ENCODE measurements around the gene EIF4G3.
"Not testable (repeated sequence)": the region's sequence is repeated elsewhere in the genome, so short reads cannot be mapped to it uniquely, and the experiment has no call there.

EIF4G3 gene

DNA sequence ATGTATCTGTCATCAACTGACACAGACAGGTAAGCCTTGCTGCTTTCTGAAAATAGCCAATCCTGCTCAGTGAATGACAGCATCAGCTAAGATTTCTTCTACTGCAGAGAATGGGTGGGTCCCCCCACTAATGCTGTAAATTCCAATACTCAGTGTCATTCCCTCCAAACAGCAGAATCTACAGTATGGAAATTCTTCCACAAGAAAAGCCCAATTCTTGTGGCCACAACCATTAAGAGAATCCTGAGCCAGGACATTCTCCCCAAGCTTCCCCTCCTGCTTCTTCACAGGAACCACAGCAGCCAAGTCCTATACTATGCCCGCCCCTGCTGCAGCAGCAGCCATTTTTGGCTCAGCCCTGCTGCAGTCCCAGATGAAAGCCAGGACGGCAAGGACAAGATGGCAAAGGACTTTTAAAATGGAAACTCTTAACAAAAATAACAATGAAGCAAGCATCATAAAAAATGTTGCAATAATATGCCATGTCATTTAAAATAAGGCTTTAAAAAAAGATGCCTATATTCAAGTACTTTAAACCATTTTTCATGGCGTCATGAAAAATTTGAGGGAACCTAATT, 26.8 kb downstream of the EIF4G3 start:
- DNase-seq (ENCODE audit: low read depth) = peak; percentile 98

DNA sequence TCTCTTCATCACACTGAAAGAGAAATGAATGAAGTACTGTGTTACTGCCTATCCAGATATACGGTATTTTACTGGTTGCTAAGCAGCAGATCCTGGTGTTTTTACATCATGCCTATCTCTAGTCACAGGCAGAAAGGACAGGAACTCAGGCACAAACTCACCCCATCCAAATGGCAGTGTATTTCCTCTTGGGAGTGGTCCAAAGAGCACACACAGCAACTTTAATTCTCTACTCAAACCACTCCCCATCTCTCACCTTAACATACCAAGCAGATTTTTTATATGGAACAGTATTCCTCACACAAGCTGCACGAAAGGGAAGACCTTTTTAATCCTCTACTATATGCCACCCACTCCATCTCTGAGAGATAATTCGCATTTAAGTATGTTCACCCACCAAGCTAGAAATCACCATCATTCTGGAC, 27.3 kb downstream of the EIF4G3 start:
- no peak for DNase-seq (ENCODE audit: low read depth)

DNA sequence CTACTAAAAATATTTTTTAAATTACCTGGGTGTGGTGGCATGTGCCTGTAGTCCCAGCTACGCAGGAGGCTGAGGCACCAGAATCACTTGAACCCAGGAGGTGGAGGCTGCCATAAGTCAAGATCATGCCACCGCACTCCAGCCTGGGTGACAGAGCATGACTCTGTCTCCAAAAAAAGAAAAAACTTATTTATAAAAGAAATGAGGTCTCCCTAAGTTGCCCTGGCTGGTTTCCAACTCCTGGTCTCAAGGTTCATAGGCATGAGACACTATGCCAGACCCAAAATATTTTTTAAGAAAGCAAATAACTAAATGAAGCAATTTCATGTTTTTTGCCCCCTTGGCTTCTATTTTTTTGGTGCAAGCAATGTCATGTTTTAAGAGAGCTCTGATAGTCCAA, 32.9 kb downstream of the EIF4G3 start:
- DNase-seq (ENCODE audit: low read depth) = no peak

DNA sequence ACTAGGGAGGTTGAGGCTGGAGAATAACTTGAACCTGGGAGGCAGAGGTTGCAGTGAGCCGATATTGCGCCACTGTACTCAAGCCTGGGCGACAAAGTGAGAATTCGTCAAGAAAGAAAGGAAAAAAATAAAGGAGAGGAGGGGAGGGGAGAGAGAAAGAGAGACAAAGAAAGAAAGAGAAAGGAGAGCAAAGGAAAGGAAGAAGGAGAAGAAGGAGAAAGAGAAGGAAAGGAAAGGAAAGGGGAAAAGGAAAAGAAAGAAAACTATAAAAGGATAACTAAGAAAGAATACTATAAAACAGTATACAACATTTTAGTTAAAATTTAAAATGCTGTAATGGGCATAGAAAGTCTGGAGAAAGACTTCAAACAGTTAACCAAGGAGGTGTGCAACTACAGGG, 33.6 kb downstream of the EIF4G3 start:
- DNase-seq (ENCODE audit: low read depth) = no peak

DNA sequence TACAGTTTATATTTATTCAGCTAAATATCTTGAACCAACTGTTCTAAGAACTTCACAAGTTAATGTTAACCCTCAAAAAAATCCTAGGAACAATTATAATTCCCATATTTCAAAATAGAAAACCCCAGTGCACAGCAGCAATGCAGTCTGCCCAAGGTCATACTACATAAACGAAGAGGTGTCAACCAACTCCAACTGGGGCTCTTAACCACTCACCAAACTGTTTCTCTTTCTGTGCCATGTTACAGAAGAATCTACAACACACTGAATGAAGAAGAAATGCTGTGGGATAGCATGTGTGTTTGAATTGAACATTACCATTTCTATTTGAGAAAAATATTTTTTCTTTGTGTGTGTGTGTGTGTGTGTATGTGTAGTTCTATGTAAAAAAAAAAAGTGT, 35.7 kb downstream of the EIF4G3 start:
- no peak for DNase-seq (ENCODE audit: low read depth)

DNA sequence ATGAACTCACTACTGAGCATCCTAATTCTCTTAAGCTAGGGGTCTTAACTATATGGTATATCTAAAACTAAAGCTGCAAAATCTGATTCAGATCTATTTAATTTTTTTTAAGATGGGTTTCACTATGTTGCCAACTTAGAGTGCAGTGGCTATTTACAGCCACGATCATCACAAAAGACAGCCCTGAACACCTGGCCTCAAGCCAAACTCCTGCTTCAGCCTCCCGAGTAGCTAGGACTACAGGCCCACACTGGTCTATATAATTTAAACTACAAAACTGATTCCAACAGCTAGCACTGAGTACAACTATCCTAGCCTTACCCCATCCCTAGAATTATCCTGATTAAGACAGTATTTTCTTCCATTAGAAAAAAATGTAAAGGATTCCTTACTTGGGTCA, 37.1 kb downstream of the EIF4G3 start:
- no peak for DNase-seq (ENCODE audit: low read depth)

DNA sequence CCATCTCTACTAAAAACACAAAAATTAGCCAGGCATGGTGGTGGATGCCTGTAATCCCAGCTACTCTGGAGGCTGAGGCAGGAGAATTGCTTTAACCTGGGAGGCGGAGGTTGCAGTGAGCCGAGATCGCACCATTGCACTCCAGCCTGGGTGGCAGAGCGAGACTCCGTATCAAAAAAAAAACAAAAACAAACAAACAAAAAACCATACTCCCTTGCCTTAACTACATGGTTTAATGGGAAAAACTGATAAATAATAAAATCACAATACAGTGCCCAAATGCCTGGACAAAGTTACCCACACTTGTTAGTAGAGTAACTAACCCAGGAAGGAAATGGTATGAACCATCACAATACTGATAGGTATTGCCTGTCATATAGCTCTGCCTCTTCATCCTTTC, 40.4 kb downstream of the EIF4G3 start:
- not testable (repeated sequence) for DNase-seq (ENCODE audit: low read depth)

DNA sequence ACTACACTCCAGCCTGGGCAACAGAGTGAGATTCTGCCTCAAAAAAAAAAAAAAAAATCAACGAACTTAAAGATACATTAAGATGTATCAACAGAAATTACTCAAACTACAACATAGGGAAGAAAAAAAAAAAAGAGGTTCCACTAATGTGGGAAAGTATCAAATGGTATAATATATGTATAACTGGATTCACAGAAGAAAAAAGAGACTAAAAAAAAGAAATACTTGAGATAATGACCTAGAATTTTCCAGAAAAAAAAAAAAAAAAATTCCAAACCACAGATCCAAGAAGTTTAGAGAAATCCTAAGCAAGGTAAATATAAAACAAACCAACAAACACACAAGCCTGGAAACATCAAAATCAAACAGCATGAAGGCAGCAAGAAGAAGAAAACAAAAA, 45.5 kb downstream of the EIF4G3 start:
- DNase-seq (ENCODE audit: low read depth) = no peak

DNA sequence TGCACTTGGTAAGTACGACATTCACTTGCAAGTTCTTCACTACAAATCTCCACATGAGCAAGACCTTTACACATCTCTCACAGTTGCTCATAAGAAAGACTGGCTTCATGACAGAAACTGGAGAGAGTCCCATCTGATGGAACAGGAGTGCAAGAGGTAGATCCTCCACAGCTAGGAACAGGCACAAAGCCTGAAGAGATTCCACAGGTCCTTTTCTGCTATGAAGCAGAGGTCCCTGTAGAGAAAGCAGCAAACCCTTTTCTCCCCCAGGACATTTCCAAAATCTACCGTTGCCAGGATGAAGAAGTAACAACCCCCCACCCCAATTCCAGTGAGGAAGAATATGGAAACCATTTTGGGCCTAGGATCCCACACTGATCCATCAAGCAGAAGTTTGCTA, 47.3 kb downstream of the EIF4G3 start:
- no peak for DNase-seq (ENCODE audit: low read depth)

DNA sequence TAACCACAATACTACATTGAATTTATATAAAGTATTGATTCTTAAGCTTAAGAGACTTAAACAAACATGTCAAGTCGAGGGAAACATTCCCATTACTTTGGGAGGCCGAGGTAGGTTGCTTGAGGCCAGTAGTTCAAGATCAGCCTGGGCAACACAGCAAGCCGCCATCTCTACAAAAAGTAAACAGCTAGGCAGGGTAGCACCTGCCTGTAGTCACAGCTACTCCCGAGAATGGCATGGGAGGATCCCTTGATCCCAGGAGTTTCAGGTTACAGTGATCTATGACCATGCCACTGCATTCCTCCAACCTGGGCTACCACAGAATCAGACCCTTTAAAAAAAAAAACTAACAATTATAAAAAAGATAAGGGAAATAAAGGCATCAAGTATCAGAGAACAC, 50.4 kb downstream of the EIF4G3 start:
- no peak for DNase-seq (ENCODE audit: low read depth)

DNA sequence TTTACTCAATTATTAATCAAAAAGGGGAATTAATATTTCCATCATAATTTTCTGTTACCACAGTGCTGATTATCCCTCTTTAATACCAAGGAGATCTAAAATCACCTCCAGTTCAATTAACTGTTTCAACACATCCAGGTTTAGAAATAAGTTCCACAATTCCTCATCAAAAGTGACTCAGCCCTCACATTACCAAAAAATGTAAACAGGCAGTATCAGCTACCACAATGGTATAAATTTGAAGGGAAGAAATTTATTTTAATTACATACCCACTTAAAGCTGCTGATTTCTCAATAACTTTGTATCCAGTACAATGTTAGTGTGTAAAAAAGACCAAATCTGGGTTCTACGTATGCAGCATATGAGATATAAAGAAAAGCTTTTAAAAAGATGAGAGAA, 51.9 kb downstream of the EIF4G3 start:
- DNase-seq (ENCODE audit: low read depth) = no peak

DNA sequence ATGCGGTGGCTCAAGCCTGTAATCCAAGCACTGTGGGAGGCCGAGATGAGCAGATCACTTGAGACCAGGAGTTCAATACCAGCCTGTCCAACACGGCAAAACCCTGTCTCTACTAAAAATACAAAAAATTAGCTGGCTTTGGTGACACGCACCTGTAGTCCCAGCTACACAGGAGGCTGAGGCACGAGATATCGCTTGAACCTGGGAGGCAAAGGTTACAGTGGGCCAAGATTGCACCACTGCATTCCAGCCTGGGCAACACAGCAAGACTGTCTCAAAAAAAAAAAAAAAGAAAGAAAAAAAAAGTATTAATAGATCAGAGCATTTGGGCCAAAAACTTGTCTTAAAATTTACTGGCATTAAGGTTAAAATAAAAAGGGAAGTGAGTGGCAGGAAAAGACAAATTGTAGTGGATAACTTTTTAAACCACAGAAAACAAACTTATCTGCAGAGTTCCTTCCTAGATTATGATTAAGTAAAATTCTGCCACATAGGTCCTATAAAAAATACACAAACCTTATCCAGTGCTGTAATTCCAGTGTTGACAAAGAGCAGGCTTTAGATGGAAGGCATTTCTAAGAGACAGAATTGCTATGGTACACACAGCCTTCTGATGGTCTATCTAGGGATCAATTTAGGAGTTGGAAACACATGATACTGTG, 53.3 kb downstream of the EIF4G3 start:
- no peak for DNase-seq (ENCODE audit: low read depth)

DNA sequence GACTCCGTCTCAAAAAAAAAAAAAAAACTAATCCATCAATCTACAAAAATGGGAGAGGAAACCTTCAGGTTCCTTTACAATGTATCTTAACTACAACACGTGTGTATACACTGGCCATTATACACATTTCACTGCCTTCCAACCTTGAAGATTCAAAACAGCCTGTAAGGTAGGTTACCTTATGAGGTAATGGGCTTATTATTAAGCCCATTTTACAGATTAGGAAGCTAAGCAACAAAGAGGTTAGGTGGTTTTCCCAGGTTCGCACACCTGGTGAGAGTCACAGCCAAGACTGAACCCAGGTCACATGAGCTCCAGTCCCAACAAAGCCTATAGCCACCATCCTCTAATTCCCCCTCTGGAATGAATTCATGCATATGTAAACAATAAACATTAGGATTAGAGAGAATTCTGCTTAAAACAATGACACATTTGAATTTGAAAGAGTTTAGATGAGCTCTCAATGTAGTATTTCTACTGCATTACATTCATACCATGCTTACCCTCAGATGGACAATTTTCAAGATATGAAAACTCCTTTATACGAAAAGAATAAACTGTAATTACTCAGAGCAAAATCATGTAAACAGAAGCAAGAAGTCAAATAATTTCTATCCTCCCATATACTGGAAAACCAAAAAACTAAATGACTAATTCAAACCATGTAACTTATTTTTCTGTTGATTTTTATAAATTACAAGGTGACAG, 54.8 kb downstream of the EIF4G3 start:
- DNase-seq (ENCODE audit: low read depth) = no peak

DNA sequence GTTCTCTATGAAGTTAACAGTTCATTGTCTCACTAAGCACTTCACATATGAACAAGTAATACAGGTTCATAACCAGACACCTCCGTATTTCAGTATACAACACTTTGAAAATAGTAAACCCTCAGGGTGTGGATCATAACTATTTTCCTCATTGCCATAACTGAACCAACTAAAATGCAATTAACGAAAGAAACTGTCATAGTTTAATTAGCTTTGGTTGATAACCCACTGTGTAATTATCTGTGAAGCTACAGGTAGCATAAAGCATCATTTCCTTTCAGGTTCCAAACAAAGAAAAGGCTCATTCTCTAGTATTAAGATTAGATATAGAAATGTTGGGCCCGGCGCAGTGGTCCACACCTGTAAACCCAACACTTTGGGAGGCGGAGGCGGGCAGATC, 58.5 kb downstream of the EIF4G3 start:
- no peak for DNase-seq (ENCODE audit: low read depth)

DNA sequence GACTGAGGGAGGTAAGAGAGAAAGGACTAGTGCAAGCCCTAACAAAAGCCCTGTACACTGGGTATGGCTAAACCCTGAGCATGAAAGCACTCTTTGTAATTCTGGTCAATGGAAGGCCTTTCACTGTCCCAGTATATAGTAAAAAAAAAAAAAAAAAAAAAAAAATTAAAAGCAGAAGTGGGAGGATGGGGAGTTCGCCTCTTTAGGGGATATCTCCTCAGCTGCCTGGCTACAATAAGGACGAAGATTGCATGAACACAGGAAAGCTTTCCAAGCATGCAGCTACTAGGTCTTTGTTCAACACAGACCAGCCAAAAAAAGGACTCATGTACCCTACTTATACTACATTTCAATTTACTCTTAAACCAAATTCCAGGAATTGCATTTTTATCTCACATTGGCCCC, 59.1 kb downstream of the EIF4G3 start:
- DNase-seq (ENCODE audit: low read depth) = no peak

DNA sequence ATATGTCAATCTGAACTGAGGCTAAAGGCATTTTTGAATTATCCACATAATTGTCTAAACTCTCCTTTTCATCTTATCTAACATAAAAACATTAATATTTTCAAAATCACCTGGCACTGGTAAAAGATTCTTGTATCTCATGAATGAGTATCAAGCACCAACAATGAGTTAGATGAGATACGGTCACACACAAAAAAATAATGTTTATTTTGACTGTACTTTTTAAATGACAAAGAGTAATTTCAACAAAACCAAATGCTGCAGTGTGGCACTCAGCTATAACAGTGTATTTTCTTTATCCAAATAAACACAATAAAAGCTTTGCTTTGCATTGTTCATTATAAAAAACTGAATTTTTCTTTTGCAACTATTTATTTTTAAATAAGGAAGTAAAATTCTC, 59.5 kb downstream of the EIF4G3 start:
- DNase-seq (ENCODE audit: low read depth) = no peak

DNA sequence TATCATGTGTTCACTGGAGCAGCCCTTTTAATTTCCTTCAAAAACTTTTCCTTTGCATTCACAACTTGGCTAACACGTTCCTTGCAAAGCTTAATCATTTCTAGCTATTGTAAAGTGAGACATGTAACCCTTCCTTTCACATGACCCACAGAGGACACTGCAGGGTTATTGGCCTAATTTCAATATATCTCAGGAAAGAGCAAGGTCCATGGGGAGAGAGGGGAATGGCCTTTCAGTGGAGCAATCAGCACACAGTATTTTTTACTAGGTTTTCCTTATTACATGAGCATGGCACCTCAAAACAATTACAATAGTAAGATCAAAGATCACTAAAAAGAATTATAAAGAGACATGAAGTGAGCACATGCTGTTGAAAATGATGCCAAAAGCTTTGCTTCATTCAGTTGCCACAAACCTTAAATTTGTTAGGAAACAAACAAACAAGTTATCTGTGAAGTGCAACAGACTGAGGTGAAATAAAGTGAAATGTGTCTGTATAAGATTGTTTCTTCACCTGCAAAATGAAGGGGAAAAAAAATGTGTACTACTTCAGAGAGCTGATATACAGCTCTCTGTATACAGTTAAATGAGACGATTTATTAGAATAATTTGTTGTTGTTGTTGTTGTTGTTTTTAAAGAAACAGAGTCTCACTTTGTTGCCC, 61.5 kb downstream of the EIF4G3 start:
- DNase-seq (ENCODE audit: low read depth) = no peak

DNA sequence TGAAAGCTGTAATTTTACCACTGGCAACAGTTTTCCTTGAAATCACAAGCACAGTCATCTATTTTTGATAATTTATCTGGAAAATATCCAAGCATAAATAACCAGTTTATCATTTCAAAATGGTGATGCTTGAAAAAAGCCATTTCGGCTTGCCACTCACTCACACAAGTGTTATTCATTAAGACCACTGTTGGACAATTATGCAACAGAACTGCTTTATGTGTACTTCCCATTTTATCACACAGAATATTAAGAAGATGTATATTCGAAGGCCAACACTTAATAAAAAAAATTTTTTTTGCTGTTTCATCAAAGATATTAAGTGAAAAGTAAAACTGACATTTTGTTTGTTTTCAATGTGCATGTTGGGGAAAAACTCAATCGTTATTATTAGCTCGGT, 62.3 kb downstream of the EIF4G3 start:
- DNase-seq (ENCODE audit: low read depth) = no peak

DNA sequence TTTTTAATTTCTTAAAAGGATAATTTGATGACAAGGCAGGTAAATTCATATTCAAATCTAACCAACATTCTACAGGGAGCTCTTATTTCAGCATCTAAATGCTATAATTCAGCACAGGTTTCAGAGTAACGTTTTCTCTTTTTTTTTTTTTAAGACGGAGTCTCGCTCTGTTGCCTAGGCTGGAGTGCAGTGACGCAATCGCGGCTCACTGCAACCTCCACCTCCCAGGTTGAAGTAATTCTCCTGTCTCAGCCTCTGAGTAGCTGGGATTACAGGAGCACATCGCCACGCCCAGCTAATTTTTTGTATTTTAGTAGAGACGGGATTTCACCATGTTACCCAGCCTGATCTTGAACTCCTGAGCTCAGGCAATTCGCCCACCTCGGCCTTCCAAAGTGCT, 66.5 kb downstream of the EIF4G3 start:
- no peak for DNase-seq (ENCODE audit: low read depth)

DNA sequence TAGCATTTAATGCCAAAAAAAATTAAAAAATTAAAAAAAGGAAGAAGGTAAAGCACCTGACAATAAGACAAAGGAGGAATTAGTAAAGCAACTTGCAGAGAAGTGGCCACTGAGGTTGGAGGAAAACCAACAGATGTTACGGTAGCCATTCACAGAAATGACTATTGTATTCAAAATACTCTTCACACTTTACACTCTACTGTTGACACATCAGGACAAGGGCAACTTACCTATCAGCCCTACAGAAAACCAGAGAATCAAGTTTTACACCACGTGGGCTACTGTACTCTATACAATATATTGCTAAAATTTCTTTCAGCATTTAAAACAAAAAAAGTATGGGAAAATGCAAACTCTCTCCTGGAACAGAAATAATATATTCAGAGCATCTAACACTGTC, 70.0 kb downstream of the EIF4G3 start:
- no peak for DNase-seq (ENCODE audit: low read depth)

DNA sequence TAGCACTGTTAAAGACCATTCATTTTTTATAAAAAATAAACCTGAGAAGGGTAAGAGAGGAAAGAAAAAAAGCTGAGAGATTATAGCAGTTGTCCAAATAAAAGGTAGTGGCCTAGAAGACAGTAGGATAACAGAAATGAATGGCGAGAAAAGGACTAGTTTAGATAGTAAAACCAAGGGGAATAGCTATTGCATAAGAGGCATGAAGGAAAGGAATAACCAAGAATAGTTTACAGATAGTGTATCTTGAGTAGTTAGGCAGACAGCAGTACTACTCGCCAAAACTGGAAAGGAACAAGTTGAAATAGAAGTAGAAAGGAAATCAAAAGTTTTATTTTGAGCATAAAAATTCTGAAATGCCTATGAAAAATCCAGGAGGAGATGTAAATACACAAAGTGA, 70.5 kb downstream of the EIF4G3 start:
- no peak for DNase-seq (ENCODE audit: low read depth)

DNA sequence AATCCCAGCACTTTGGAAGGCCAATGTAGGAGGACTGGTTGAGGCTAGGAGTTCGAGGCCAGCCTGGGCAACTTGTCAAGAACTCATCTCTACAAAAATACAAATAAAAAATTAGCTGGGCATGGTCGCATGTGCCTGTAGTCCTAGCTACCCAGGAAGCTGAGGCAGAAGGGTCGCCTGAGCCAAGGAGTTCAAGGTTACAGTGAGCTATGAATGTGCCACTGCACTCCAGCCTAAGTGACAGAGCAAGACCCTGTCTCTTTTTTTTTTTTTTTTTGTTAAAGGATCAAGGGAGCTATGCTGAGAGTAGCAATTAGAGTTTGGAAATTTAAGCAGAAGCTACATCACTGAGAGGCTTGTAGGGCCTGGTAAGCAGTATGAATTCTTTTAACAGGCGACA, 70.9 kb downstream of the EIF4G3 start:
- no peak for DNase-seq (ENCODE audit: low read depth)

DNA sequence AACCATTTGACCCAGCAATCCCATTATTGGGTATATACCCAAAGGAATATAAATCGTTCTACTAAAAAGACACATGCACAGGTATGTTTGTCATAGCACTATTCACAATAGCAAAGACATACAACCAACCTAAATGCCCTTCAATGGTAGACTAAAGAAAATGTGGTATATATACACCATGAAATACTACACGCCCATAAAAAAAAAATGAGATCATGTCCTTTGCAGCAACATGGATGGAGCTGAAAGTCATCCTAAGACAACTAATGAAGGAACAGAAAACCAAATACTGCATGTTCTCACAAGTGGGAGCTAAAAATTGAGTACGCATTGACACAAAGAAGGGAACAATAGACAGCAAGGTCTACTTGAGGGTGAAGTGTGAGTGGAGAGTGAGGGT, 72.0 kb downstream of the EIF4G3 start:
- no peak for DNase-seq (ENCODE audit: low read depth)
